Activated naive CD8-positive, alpha-beta T cell treated with anti-CD3 and anti-CD28 coated beads, Interleukin-2, amount 50 U/mL, for 24 hours (primary cell): ENCODE data around the gene CREB5.

ENCODE experiments used
- ATAC-seq: fragments of 150-1000 bp; cut with Tn5 transposase; one replicate; pipeline ENCODE4 v1.10.0; 2021
- DNase-seq: peaks from one replicate; pipeline ENCODE4 v3.0.0; 2021
- H3K27ac Mint-ChIP-seq: one replicate; pipeline ENCODE4 v1.8.0; 2021; ENCODE audit warnings: mild to moderate bottlenecking, mixed read lengths
- H3K27me3 Mint-ChIP-seq: one replicate; pipeline ENCODE4 v1.8.0; 2021; ENCODE audit warnings: mixed read lengths
- H3K36me3 Mint-ChIP-seq: one replicate; pipeline ENCODE4 v1.8.0; 2021; ENCODE audit warnings: low read depth, mixed read lengths
- H3K4me1 Mint-ChIP-seq: one replicate; pipeline ENCODE4 v1.8.0; 2021; ENCODE audit warnings: mixed read lengths
- H3K4me3 Mint-ChIP-seq: one replicate; pipeline ENCODE4 v1.8.0; 2021; ENCODE audit warnings: mild to moderate bottlenecking, moderate library complexity, mixed read lengths
- H3K9me3 Mint-ChIP-seq: one replicate; pipeline ENCODE4 v1.8.0; 2021; ENCODE audit warnings: mixed read lengths

CREB5 gene

DNA sequence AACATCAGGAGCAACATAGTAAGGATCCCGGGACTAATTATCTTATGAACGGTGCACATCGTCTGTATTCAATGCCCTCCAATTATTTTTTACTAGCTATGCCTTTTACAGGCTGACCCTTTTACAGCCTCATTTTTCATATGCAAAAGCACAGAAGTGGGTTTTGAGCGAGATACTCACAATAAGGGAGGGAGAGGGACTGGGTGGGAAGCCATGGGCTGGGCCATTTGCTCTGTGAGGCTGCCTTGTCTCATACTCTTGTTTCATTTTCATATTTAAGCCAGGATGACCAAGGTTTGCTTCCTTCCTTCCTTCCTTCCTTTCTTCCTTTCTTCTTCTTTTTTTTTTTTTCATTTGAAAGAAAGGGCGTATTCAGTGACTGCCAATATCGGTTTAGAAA is 286.5 kb downstream of the CREB5 start:
- Mint-ChIP-seq H3K4me3 (no peak overlapping the region), H3K27ac (no peak overlapping the region), H3K27me3 (no peaks in the 10 kb centered on the region), H3K9me3 (no peaks in the 10 kb centered on the region), H3K36me3 (no peaks in the 10 kb centered on the region), H3K4me1 (peaks cover 8% of the 10 kb centered on the region)
- no peak for ATAC-seq
- no peak for DNase-seq

DNA sequence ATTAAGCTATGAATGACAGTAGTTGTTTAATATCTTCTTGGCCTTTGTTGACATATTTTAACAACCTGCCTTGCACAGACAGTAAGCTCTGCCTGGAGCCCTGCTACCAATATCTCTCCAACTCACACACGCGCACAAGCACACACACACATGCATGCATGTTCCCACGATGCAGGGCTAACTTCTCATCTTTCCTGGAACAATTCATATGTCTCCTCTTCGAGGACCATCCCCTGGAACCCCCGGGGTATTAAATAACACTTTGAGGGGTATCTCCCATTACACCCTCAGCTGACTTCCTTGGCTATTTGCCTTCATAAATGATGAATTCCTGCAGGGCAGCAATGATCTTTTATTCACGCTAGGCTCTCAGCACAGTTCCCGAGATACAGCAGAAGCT is 287.8 kb downstream of the CREB5 start:
- H3K36me3 Mint-ChIP-seq = no peaks in the 10 kb centered on the region
- no peaks in the 10 kb centered on the region for H3K9me3 Mint-ChIP-seq
- DNase-seq (no peak), ATAC-seq (no peak)
- peaks cover 5% of the 10 kb centered on the region for H3K4me1 Mint-ChIP-seq
- H3K4me3 Mint-ChIP-seq = no peak overlapping the region
- H3K27me3 Mint-ChIP-seq = no peaks in the 10 kb centered on the region
- no peak overlapping the region for H3K27ac Mint-ChIP-seq

DNA sequence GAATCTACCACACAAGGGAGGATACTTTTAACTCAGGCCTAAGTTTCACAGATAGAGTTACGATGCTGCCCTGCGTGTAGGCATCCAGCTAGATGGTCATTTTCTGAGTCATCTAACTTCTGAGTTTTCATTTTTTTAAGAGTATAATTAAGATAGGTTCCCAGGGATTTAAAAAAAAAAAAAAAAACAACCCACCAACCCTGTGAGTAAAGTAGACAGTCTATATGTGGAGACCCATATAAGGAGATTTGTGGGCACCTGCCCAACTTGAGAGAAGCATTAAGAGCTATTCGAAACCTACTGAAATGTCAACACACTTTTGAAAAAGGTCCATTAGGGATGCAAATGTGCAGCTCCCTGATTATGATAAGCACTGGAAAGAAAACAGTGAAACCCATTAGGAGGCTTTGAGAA is 288.5 kb downstream of the CREB5 start:
- Mint-ChIP-seq H3K27ac (no peak overlapping the region), H3K36me3 (no peaks in the 10 kb centered on the region), H3K4me3 (no peak overlapping the region), H3K4me1 (peaks cover 5% of the 10 kb centered on the region), H3K27me3 (no peaks in the 10 kb centered on the region), H3K9me3 (no peaks in the 10 kb centered on the region)
- ATAC-seq = no peak
- DNase-seq = no peak

DNA sequence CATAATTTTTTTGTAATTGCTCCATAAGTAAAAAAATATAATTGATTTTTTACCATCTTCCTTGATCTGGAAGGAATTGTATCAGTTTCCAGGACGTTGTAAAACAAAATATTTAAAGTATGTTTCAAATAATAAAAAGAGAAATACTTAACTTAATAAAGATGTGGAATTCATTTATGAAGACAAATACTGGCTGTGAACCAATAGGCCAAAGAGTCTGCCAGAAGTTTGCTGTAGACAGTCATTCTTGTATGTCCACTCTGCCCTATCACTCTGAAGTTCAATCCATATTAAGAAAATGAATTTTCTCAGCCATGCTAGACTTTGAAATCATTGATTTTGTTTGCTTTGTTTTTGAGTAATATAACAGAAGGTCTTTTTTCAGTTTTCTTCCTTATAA is 289.4 kb downstream of the CREB5 start:
- Mint-ChIP-seq H3K4me1 (peaks cover 5% of the 10 kb centered on the region), H3K27ac (no peak overlapping the region), H3K36me3 (no peaks in the 10 kb centered on the region), H3K4me3 (no peak overlapping the region), H3K27me3 (no peaks in the 10 kb centered on the region), H3K9me3 (no peaks in the 10 kb centered on the region)
- DNase-seq (no peak), ATAC-seq (no peak)

DNA sequence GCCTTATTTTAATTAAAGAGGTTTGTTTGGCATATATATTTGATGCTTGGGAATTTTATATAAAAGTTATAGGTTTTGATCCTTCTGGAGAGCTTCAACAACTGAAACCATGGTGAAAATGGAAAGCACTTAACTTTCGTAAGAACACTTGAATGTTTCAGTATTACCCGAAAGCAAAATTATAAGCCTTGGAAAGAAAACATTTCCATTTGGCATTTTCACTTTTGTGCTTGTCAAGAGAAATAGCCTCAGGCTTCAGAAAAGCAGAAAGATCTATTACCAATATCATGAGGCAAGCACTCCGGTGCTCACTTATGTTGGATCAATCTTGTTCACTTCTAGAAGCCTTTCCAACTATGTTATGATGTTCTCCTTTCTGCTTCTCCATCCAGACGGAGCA is 289.9 kb downstream of the CREB5 start:
- Mint-ChIP-seq H3K4me1 (peaks cover 5% of the 10 kb centered on the region), H3K4me3 (no peak overlapping the region), H3K27ac (no peak overlapping the region)

DNA sequence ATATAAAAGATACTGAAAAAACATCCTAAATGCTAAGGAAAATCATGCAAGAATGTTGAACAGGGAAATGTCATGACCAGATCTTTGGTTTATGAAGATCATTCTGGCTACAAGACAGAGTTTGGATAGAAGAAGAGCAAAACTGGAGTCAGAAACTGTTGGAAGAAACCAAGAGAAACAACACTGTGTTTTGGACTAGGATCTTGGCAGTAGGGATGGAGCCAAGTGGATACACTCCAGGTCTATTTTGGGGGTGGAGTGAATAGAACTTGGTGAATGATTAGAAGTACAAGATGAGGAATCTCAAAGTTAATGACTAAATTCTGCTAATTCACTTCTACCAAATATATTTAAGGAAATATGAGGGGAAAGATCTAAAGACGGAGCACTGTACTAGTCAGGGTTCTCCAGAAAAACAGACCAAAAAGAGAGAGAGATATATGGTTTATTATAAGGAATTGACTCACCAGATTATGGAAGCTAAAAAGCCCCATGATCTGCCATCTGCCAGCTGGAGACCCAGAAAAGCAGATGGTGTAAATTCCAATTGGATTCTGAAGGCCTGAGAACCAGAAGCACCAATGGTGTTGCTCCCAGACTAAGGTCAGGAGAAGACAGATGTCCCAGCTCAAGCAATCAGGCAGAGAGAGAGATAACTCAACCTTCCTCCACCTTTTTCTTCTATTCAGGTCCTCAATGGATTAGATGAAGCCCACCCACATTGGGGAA is 290.9 kb downstream of the CREB5 start:
- no peak overlapping the region for H3K27ac Mint-ChIP-seq
- H3K4me1 Mint-ChIP-seq = peaks cover 5% of the 10 kb centered on the region
- DNase-seq (no peak), ATAC-seq (no peak)
- no peak overlapping the region for H3K4me3 Mint-ChIP-seq
- no peaks in the 10 kb centered on the region for H3K36me3 Mint-ChIP-seq
- no peaks in the 10 kb centered on the region for H3K27me3 Mint-ChIP-seq
- H3K9me3 Mint-ChIP-seq = no peaks in the 10 kb centered on the region

More for the DNA sequence above, 289.9 kb downstream of the CREB5 start:
- no peak for DNase-seq
- ATAC-seq = no peak
- Mint-ChIP-seq H3K36me3 (no peaks in the 10 kb centered on the region), H3K9me3 (no peaks in the 10 kb centered on the region), H3K27me3 (no peaks in the 10 kb centered on the region)

DNA sequence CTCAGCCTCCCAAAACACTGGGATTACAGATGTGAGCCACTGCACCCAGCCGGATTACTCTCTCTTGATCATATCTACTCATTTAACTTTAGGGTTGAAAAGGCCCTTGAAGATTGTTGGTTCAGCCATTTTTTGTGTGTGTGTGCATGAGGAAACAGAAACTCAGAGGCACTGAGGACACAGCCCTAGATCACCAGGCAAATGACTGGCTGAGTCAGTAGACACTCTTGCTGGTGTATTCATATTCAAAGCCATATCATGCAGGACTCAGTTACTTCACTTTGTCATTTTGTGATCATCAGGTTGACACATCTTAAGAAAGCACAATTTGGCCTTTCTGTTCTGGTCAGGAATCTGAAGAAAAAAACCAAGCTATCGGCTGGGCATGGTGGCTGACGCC is 292.4 kb downstream of the CREB5 start:
- peaks cover 2% of the 10 kb centered on the region for H3K27me3 Mint-ChIP-seq
- ATAC-seq = no peak
- no peaks in the 10 kb centered on the region for H3K9me3 Mint-ChIP-seq
- DNase-seq = no peak
- H3K4me1 Mint-ChIP-seq = no peaks in the 10 kb centered on the region
- H3K4me3 Mint-ChIP-seq = no peak overlapping the region
- H3K36me3 Mint-ChIP-seq = no peaks in the 10 kb centered on the region
- H3K27ac Mint-ChIP-seq = no peak overlapping the region

DNA sequence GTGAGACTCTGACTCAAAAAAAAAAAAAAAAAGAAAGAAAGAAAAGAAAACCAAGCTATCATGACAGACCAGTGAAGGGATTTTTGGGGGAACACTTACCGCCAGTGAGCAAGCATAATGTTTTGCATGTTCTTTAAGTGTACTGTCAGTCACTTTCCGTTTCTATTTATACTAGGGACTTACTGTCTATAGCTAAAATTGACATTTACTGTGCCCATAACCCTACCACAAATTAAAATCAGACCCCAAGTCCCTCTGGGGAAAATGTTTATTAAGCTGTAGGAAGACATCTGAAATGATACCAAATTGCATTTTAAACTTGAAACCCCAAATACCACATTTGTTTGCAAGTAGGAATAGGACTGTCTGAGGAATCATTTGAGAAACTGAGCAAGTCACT is 293.0 kb downstream of the CREB5 start:
- ATAC-seq (no peak), DNase-seq (no peak)
- Mint-ChIP-seq H3K36me3 (no peaks in the 10 kb centered on the region), H3K27me3 (peaks cover 2% of the 10 kb centered on the region), H3K4me3 (no peak overlapping the region), H3K9me3 (no peaks in the 10 kb centered on the region), H3K27ac (no peak overlapping the region), H3K4me1 (no peaks in the 10 kb centered on the region)

DNA sequence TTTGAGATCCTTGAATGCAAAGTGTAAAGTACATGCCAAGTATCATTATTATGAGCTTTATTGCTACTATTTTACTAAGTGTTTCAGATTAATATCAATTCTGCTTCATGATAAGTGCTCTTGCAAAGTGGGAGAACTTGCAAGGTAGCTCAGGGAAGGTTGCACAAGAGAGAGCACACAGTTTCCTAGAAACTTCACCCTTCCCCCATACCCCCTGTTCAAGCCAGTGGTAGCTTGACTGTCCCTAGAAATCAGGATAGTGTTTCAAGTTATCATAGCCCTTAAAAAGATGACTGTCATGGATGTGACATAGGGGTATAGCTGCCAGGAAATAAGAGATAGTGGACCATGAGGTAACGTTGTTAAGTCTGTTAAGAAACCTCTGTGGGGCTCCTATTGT is 294.3 kb downstream of the CREB5 start:
- Mint-ChIP-seq H3K9me3 (no peaks in the 10 kb centered on the region), H3K4me3 (no peak overlapping the region), H3K36me3 (no peaks in the 10 kb centered on the region), H3K27ac (no peak overlapping the region), H3K4me1 (no peaks in the 10 kb centered on the region), H3K27me3 (peaks cover 2% of the 10 kb centered on the region)
- DNase-seq = no peak
- no peak for ATAC-seq

DNA sequence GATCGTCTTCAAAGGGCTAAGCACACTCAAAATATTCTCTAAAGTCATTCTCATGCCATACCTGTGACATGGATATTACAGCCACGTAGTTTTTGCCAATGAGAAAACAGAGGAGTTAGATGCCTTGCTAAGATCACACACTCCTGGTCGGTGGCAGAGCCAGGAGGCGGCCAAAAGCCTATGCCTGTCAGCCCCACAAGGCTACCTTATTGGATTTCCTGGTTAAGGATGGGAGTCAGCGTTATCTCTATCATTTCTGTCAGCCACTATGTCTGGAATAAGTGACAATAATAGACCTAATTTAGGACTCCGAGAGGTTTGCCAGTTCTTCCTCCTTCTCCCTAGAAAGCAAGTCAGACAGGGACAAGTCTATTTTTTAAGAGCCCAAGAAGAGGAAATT is 295.0 kb downstream of the CREB5 start:
- Mint-ChIP-seq H3K4me1 (no peaks in the 10 kb centered on the region), H3K9me3 (no peaks in the 10 kb centered on the region), H3K4me3 (no peak overlapping the region), H3K27me3 (peaks cover 2% of the 10 kb centered on the region), H3K27ac (no peak overlapping the region), H3K36me3 (no peaks in the 10 kb centered on the region)
- ATAC-seq = no peak
- no peak for DNase-seq

DNA sequence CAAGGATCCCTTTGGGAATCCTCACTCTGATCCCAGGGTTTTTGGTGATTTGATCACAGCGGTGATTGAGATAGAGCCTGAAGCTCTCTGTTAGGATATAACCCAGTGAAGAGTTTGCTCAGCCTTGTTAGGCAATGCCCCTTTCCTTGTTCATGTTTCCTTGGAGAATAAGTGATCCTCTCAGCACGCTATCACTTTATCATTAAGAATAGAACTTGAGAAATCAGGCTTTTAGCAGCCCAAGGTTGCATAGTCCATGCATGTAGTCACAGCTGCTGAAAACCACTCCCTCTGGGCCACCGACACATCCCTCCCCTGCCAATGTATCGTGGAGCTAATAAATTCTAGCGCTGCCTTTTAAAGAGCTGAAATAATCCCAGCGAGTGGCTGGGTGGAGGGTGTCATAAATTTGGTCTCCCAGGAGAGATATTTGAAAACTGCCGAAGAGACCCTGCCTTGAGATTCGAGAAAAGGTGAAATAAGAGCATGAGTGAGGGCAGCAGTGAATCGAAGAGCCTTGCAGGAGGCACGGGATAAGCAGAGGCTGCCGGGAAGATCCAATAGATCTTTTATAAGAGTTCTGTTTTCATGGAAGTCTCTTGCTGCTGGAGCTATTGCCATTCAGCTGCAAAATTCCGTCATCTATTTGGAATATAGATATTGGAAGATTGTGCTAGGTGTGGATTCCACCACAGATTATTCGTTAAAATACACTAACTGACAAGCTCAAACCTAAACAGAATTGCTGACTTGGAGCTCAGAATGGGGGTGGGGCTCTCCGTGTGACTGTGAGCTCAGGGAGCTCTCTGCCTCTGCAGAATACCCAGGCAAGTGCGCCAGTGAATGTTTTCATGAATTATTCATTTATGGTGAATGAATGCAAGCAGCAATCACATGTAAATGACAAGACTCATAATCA is 296.0 kb downstream of the CREB5 start:
- no peak overlapping the region for H3K27ac Mint-ChIP-seq
- no peaks in the 10 kb centered on the region for H3K4me1 Mint-ChIP-seq
- H3K36me3 Mint-ChIP-seq = no peaks in the 10 kb centered on the region
- DNase-seq = no peak
- H3K27me3 Mint-ChIP-seq = peaks cover 2% of the 10 kb centered on the region
- H3K4me3 Mint-ChIP-seq = no peak overlapping the region
- no peak for ATAC-seq
- no peaks in the 10 kb centered on the region for H3K9me3 Mint-ChIP-seq

DNA sequence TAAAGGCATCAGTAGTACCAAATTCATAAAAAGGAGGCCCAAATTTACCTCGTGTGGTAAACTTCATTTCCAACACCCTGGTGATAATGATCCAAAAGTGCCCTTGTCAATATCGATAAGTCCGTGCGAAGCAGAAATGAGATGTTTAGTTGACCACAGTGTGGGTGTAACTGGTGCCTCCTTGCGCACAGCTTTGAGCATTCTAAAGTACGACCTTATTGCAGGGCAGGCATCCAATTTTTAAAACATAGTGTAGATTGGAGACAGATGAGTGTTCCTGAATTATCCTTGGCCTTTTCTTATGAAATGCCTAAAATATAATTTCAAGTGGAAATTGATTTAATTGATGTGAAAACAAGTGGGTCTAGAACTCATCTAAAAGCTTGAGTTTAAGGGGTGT is 297.4 kb downstream of the CREB5 start:
- Mint-ChIP-seq H3K9me3 (no peaks in the 10 kb centered on the region), H3K27me3 (peaks cover 2% of the 10 kb centered on the region), H3K27ac (no peak overlapping the region), H3K4me3 (no peak overlapping the region), H3K36me3 (no peaks in the 10 kb centered on the region), H3K4me1 (no peaks in the 10 kb centered on the region)
- no peak for DNase-seq
- no peak for ATAC-seq

DNA sequence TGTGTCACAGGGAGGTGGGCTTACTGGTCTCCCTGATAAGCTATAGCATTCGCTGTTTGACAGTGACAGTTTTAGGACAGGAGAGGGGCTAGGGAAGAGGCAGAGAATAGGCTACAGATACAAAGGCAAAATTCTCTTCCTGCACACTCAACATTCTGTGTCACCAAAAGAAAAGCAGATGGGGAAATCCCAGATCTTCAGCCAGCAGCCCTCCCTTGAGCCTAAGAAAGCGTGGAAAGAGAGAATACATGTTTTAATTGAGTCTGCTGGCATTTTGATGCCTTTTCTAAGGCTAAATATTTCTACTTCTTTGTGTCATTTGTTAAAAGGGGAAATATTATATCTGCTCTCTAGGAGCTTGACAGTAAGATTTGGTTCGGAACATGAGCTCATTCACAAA is 298.8 kb downstream of the CREB5 start:
- no peak overlapping the region for H3K27ac Mint-ChIP-seq
- H3K4me3 Mint-ChIP-seq = no peak overlapping the region
- H3K9me3 Mint-ChIP-seq = no peaks in the 10 kb centered on the region
- DNase-seq (no peak), ATAC-seq (no peak)
- H3K4me1 Mint-ChIP-seq = no peaks in the 10 kb centered on the region
- H3K27me3 Mint-ChIP-seq = peaks cover 2% of the 10 kb centered on the region
- no peaks in the 10 kb centered on the region for H3K36me3 Mint-ChIP-seq

DNA sequence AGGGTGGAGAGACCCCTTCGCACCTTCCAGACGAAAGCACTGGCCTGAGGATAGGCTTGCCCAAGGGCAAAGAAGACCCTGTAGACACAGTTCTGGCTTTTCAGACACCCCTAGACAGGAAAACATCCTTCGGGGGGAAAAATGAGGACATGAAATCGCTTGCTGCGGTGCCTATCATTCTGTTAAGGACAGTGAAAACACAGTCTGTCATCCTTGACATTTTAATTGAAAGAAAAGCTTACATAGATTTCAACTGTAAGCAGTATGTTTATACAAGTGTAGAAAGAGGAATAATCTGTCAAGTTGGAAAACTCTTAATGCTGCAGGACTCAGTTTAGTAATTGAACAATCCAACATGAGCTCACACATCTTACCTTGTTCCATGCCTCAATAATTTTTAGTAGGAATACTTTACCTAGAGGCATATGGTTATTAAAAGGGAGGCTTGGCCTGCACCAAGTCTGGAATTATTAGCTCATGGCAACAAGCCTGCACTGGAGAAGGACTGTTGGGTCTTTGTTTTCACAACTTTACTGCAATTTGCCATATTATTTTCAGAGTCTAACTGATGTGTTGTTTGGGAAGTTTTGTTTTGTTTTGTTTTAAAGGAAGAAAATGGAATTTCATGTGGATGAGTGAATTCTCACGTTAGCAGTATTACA is 302.3 kb downstream of the CREB5 start:
- DNase-seq (no peak), ATAC-seq (no peak)
- no peak overlapping the region for H3K27ac Mint-ChIP-seq
- H3K4me1 Mint-ChIP-seq = no peaks in the 10 kb centered on the region
- no peak overlapping the region for H3K4me3 Mint-ChIP-seq
- no peaks in the 10 kb centered on the region for H3K27me3 Mint-ChIP-seq
- H3K9me3 Mint-ChIP-seq = no peaks in the 10 kb centered on the region
- no peaks in the 10 kb centered on the region for H3K36me3 Mint-ChIP-seq
